ENCODE data around the gene TUBB. TPM values are rescaled to one million over a fixed set of nuclear protein-coding genes. Genes with fewer than 3 reads are reported as not detected.

TUBB gene
- total and polyA plus RNA-seq, 9 of the 15 experiments (the other 6 are each of a cell fraction or from before 2014, with no cell fraction given) = 971 to 2,870 (median 1,478) TPM

GRCh38 chr6:30709101-30709868, 10.9 kb upstream of the TUBB start:
- intact Hi-C loops (cut with micrococcal nuclease) (no loop called here), in situ Hi-C loops (cut with MboI) (no loop called here)
- H3K4me3 ChIP-seq = no peak overlapping the region
- ChIA-PET POLR2A (interaction anchor here (0.6 to 27.1 kb wide), 4 partner anchors 2 to 1790 kb away, joined by 3 to 524 read pairs (median 264); partner anchors contain the start of genes MDC1, NRM and TUBB), CTCF (ENCODE audit: low intra/inter-chr PET ratio) (no interaction called here)
- ATAC-seq (no peak), DNase-seq (ENCODE audit: extremely low read depth in 1 of 4, low spot score in 3 of 4) (no peak), FAIRE-seq (no peak)
- no peaks in the 10 kb centered on the region; a peak in 1 of 5 replicates for H3K4me1 ChIP-seq (replicated peaks in 1 of 2; ENCODE audit: control insufficient read depth in 2 of 2, insufficient read depth in 2 of 2, low read length in 2 of 2)
- peaks cover 4% of the 10 kb centered on the region; the same call in 1 of the 3 replicates for H3K79me2 ChIP-seq (ENCODE audit: control insufficient read depth, insufficient read depth, low read length)
- 95% methylated on average over 2 of the region's 2 CpGs for WGBS (ENCODE audit: insufficient coverage, low coverage, missing lambda C conversion rate)
- no peaks in the 10 kb centered on the region for H3K27me3 ChIP-seq (ENCODE audit: control insufficient read depth in 2 of 2, insufficient read depth in 2 of 2, low read length in 2 of 2)
- H3K9me1 ChIP-seq (ENCODE audit: control insufficient read depth, insufficient read depth, low read length) = no peaks in the 10 kb centered on the region
- no peaks in the 10 kb centered on the region for H4K20me1 ChIP-seq (replicated peaks; ENCODE audit: control insufficient read depth, insufficient read depth, low read length)
- TF ChIP-seq TAF7 (tag; IDR thresholded peaks at IDR 0.05) (no peak), BCL6 (CRISPR knock-in tag; IDR thresholded peaks at IDR 0.05) (no peak), PRDM10 (IDR thresholded peaks at IDR 0.05; ENCODE audit: partially characterized antibody) (no peak), RBM14 (IDR thresholded peaks at IDR 0.05; ENCODE audit: borderline replicate concordance, insufficient read depth, low read depth, low read length) (no peak), SMARCA5 (IDR thresholded peaks at IDR 0.05) (no peak), ZNF668 (CRISPR knock-in tag; IDR thresholded peaks at IDR 0.05) (no peak), PHTF2 (CRISPR knock-in tag; IDR thresholded peaks at IDR 0.05) (no peak), POLR2AphosphoS5 (IDR thresholded peaks at IDR 0.05; ENCODE audit: control insufficient read depth, insufficient read depth, low read depth, low read length) (no peak), ZNF143 (CRISPR knock-in tag; IDR thresholded peaks at IDR 0.05) (no peak)
- BruUV-seq (replicated peaks) = no TSS peak
- H3K36me3 ChIP-seq (ENCODE audit: control insufficient read depth, insufficient read depth, low read length) = peaks cover 90% of the 10 kb centered on the region
- no peak overlapping the region for H3K9ac ChIP-seq (ENCODE audit: insufficient read depth in 1 of 2, low read depth in 2 of 2, low read length in 2 of 2)
- H2AFZ ChIP-seq (ENCODE audit: low read depth, low read length) = no peak overlapping the region
- no peaks in the 10 kb centered on the region for H3K9me3 ChIP-seq (replicated peaks; ENCODE audit: control insufficient read depth, insufficient read depth, low read depth, low read length)
- H3K27ac ChIP-seq (ENCODE audit: extremely low read depth, low read depth, low read length) = no peak overlapping the region
- H3K4me2 ChIP-seq (ENCODE audit: insufficient read depth, low read length) = no peak overlapping the region

Measured in K562 (cell line).